BLaER1 (cell line): ENCODE measurements around the gene N4BP2L2.
A peak's percentile ranks its signal among the peaks of the same experiment; 100 is the strongest.

Source experiments
- H3K27ac ChIP-seq: shearing (Covaris generic); formaldehyde crosslinking; 2 replicates; pipeline ENCODE4 v1.8.1; 2022
- H3K27me3 ChIP-seq: shearing (Covaris generic); formaldehyde crosslinking; 2 replicates; pipeline ENCODE4 v1.8.1; 2022
- H3K36me3 ChIP-seq: shearing (Covaris generic); formaldehyde crosslinking; 2 replicates; pipeline ENCODE4 v1.8.1; 2022
- H3K4me1 ChIP-seq: shearing (Covaris generic); formaldehyde crosslinking; 2 replicates; pipeline ENCODE4 v1.8.1; 2022
- H3K4me2 ChIP-seq: shearing (Covaris generic); formaldehyde crosslinking; 2 replicates; pipeline ENCODE4 v1.8.1; 2022
- H3K4me3 ChIP-seq: shearing (Covaris generic); formaldehyde crosslinking; 2 replicates; pipeline ENCODE4 v1.8.1; 2022
- H3K9ac ChIP-seq: shearing (Covaris generic); formaldehyde crosslinking; 2 replicates; pipeline ENCODE4 v1.8.1; 2022
- H3K9me3 ChIP-seq: shearing (Covaris generic); formaldehyde crosslinking; 2 replicates; pipeline ENCODE4 v1.8.1; 2022
- H4K20me1 ChIP-seq: shearing (Covaris generic); formaldehyde crosslinking; 2 replicates; pipeline ENCODE4 v1.8.1; 2022
- Cebpa-rat ChIP-seq: shearing (Covaris generic); IDR thresholded peaks from 2 replicates; pipeline ENCODE4 v1.8.1; 2022

Gene N4BP2L2

DNA sequence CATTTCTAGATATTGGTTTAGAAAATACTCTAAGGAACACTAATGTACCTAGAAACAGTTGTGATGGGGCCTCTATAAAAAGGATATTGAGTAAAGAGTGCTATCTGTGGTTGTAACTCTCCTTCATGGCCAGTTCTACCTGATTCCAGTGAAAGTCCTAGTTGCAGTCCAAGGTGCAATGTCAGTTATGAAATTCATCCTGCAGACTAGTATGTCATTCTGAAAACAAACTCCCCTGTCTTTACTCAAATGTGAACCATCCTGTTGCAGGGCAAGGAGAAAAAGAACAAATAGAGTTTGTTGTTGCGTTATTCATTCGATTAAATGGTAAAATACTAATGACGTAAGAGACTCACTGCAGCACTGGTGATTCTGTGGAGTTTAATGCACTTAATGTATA lies 92.4 kb downstream of the N4BP2L2 start:
- Histone ChIP-seq H4K20me1 (no peaks in the 10 kb centered on the region), H3K4me3 (no peak overlapping the region)
- TF ChIP-seq Cebpa-rat = no peak

DNA sequence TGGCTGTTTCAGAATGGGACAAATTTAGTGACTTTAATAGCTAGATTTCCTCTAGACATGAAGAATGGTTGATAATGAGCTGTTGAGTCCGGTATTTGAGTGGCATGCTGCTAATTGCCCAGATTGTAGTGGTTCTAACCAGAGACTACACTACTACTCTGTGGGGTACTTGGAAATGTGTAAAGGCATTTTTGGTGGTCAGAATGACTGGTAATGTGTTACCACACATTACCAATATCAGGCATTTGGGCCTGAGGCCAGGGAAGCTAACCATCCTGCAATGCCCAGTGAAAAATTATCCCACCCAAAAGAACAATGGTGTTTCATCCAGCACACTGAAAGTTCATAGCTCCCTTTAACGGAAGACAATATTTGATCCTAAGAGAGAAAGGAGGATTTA lies 93.1 kb downstream of the N4BP2L2 start:
- no peaks in the 10 kb centered on the region for H3K27me3 ChIP-seq
- no peak overlapping the region for H3K9ac ChIP-seq
- no peak overlapping the region for H3K27ac ChIP-seq
- no peaks in the 10 kb centered on the region for H3K9me3 ChIP-seq
- H4K20me1 ChIP-seq = no peaks in the 10 kb centered on the region
- no peak for TF ChIP-seq Cebpa-rat
- no peaks in the 10 kb centered on the region for H3K4me1 ChIP-seq
- no peak overlapping the region for H3K4me2 ChIP-seq
- no peaks in the 10 kb centered on the region for H3K36me3 ChIP-seq
- H3K4me3 ChIP-seq = no peak overlapping the region

More for the DNA sequence above, 92.4 kb downstream of the N4BP2L2 start:
- H3K4me1 ChIP-seq = no peaks in the 10 kb centered on the region
- no peak overlapping the region for H3K27ac ChIP-seq
- no peak overlapping the region for H3K9ac ChIP-seq
- no peaks in the 10 kb centered on the region for H3K27me3 ChIP-seq
- H3K4me2 ChIP-seq = no peak overlapping the region
- H3K36me3 ChIP-seq = no peaks in the 10 kb centered on the region
- peaks cover 4% of the 10 kb centered on the region; the same call in 1 of the 2 replicates for H3K9me3 ChIP-seq

DNA sequence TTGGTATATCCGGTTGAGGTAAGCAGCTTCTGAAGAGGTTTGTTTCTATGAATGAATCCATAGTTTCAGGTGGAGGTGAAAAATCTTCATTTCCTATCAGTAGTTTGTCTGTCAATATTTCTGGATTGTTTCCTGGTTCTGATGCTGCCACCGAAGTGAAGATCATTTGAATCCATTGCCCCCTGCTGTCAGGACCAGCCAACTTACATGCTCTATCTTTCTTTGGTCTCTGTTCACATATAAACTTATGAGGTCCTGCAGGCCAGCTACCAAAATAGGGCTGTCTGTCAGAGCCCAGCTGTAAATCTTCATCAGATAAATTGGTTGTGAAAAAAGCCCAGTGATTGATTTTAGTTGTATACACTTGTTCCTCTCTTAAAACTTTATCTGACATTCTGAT lies 95.5 kb downstream of the N4BP2L2 start:
- Histone ChIP-seq H3K4me3 (no peak overlapping the region), H3K9ac (no peak overlapping the region), H3K4me2 (no peak overlapping the region), H3K27ac (no peak overlapping the region), H3K9me3 (no peaks in the 10 kb centered on the region), H4K20me1 (no peaks in the 10 kb centered on the region), H3K36me3 (no peaks in the 10 kb centered on the region), H3K27me3 (no peaks in the 10 kb centered on the region), H3K4me1 (no peaks in the 10 kb centered on the region)
- TF ChIP-seq Cebpa-rat = no peak

DNA sequence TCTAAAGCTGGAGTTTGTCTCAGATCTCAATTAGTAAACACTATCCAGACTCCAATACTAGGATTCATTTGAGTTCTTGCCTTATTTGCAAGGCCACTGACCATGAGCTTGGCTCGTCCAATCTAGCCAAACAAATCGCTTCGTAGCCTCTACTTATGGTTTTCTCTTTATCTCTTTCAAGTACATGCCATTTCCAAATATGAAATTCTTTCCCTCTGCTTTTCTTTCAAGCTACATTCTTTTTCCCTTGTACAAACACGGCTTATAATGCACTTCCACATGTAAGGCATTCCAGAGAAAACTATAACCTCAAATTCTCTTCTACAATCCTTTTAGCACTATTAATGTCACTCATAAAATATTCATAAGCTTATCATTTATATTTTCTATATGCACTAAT lies 99.7 kb downstream of the N4BP2L2 start:
- Histone ChIP-seq H3K36me3 (no peaks in the 10 kb centered on the region), H3K9me3 (no peaks in the 10 kb centered on the region), H3K4me1 (no peaks in the 10 kb centered on the region), H3K27ac (no peak overlapping the region), H3K4me2 (no peak overlapping the region), H4K20me1 (no peaks in the 10 kb centered on the region), H3K9ac (no peak overlapping the region), H3K27me3 (no peaks in the 10 kb centered on the region), H3K4me3 (no peak overlapping the region)
- no peak for TF ChIP-seq Cebpa-rat

DNA sequence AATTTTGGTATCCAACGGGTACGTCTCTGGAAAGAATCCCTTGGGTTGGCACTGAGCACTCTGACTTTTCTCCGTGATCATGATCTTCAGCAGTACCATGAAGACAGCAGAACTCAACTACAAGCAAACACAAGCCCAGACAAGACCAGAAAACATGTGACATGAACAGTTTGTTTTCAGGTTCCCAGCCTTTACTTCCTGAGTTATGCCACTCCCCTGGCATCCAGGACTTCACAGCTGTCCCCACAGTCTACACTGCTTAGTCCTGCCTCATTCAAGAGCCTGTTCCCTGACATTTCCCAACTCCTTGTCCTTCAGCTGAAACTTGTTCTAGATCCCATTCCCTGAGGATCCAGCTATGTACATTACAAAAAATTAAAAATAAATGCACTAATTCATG lies 105.7 kb downstream of the N4BP2L2 start:
- Histone ChIP-seq H3K4me2 (no peak overlapping the region), H3K9ac (no peak overlapping the region), H3K9me3 (no peaks in the 10 kb centered on the region)

DNA sequence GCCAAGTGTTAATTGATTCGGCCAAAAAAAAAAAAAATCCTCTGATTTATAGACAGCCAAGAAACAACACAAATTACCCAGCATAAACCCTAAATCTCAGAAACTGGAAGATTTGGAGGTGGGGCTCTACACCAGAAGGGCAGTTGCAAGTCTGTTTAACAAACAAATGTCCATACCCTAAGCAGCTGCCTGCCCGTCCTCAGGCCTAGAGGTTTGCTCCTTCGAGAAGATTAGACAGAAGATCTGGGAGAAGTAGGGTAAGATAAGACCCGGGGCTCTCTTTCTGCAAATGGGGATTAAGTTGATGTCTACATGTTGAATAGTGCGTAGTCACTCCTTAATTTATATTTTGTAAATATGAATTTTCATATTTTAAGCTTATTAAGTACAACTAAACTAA lies 107.2 kb downstream of the N4BP2L2 start:
- Histone ChIP-seq H3K27ac (no peak overlapping the region), H3K9ac (no peak overlapping the region), H3K4me3 (no peak overlapping the region), H3K27me3 (no peaks in the 10 kb centered on the region), H3K4me2 (no peak overlapping the region), H3K4me1 (peaks cover 31% of the 10 kb centered on the region), H4K20me1 (no peaks in the 10 kb centered on the region; the same call in 1 of the 2 replicates), H3K9me3 (no peaks in the 10 kb centered on the region), H3K36me3 (no peaks in the 10 kb centered on the region)
- no peak for TF ChIP-seq Cebpa-rat

More for the DNA sequence above, 105.7 kb downstream of the N4BP2L2 start:
- H3K4me1 ChIP-seq = peaks cover 26% of the 10 kb centered on the region
- H3K27me3 ChIP-seq = no peaks in the 10 kb centered on the region
- H3K4me3 ChIP-seq = no peak overlapping the region
- no peak for TF ChIP-seq Cebpa-rat
- no peak overlapping the region for H3K27ac ChIP-seq
- no peaks in the 10 kb centered on the region for H3K36me3 ChIP-seq
- H4K20me1 ChIP-seq = no peaks in the 10 kb centered on the region

DNA sequence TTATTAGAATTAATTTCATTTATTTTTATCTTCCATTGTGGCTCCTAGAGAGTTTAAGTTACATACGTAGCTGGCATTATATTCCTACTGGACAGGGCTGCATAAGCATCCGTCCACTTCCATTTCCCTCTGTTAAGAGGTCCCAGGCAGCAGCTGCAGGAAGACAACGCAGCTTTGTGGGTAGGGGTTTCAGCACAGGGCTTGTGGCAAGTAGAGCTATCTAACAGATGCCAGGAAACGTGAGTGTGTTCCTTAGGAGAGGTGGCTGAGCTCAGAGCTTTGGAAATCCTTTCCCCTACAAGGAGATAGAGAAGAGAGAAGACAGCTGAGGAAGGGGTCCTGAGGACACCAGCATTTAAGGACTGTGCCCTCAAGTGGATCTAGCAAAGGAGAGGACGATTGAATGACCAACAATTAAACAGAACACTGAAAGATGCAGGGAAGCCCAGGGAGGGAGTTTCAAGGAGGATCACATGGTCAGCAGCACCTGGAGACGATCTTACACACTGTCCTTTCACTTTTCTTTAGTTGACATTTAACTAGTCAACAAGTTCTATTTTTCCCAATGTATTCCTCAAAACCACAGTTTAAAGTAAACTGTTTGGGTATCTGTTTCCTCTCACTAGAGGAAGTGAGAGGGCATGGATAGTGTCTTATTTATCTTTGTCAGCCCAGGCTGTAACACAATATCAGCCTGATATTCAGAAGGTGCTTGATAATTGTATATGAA lies 108.4 kb downstream of the N4BP2L2 start:
- TF ChIP-seq Cebpa-rat = no peak

DNA sequence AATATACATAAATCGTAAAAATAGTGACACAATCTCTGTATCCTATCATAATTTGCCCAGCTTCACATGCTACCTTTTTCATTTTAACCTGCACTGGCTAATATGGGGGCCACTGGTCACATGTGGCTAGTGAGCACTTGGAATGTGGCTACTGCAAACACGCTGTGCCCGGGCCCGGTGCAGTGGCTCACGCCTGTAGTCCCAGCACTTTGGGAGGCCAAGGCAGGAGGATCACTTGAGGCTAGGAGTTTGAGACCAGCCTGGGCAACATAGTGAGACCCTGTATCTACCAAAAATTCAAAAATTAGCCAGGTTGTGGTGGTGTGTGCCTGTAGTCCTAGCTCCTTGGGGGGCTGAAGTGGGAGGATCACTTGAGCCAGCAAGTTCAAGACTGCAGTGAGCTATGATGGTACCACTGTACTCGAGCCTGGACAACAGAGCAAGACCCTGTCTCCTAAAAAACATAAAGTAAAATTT lies 109.1 kb downstream of the N4BP2L2 start:
- no peaks in the 10 kb centered on the region for H3K9me3 ChIP-seq

More for the DNA sequence above, 108.4 kb downstream of the N4BP2L2 start:
- Histone ChIP-seq H3K4me1 (peaks cover 43% of the 10 kb centered on the region), H3K36me3 (no peaks in the 10 kb centered on the region), H3K4me2 (peak overlapping the region; percentile 43), H3K4me3 (no peak overlapping the region), H3K27me3 (no peaks in the 10 kb centered on the region), H3K27ac (no peak overlapping the region), H4K20me1 (peaks cover 9% of the 10 kb centered on the region; the same call in 1 of the 2 replicates), H3K9me3 (no peaks in the 10 kb centered on the region), H3K9ac (no peak overlapping the region; the same call in 1 of the 2 replicates)

DNA sequence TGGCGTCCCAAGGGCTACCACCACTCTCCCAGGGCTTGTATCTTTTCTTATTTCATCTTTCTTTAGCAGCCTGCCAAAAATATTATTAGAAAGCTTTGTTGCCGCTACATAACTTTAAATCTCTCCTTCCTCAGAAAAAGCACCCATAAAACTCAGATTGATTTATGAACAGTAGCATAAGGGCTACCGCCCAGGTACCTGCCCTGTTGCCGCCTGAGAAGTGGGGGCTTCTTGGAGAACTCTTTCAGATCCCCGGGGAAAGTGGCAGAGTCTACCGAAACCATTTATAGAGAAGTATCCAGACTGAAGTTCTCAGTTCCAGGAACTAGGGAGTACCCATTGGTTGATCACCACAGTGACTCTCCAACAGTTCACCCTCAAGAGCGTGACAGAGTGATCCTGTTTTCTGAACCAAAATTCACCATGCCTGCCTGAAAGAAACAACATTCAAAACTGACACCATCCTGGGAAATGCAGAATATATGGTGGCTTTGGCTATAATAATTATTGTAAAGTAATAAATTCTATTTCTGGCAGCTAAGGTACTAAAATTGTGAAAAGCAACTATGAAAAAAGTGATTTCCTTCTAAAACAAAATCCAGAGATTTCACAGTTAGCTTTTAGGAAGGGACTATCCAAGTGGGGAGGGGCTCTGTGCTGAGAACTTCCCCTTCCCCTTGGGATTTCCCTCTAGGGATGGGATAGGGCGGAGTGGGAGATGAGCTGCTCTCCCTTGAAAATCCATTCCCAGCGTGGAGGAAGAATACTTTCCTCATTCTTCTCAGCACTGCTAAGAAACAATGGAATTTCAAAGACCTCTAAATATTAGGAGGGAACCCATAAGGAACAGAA lies 109.8 kb downstream of the N4BP2L2 start:
- Histone ChIP-seq H3K4me3 (peak overlapping the region; percentile 97), H3K4me1 (peaks cover 50% of the 10 kb centered on the region), H3K27me3 (no peaks in the 10 kb centered on the region), H3K9me3 (no peaks in the 10 kb centered on the region), H4K20me1 (peaks cover 22% of the 10 kb centered on the region; the same call in 1 of the 2 replicates), H3K4me2 (peak overlapping the region; percentile 97), H3K9ac (peak overlapping the region; percentile 91), H3K27ac (peak overlapping the region; percentile 93), H3K36me3 (peaks cover 7% of the 10 kb centered on the region)
- no peak for TF ChIP-seq Cebpa-rat

More for the DNA sequence above, 109.1 kb downstream of the N4BP2L2 start:
- no peak overlapping the region for H3K4me3 ChIP-seq
- H3K36me3 ChIP-seq = peaks cover under 1% of the 10 kb centered on the region; the same call in 1 of the 2 replicates
- H3K9ac ChIP-seq = no peak overlapping the region
- no peak overlapping the region for H3K27ac ChIP-seq
- peaks cover 45% of the 10 kb centered on the region for H3K4me1 ChIP-seq
- H3K4me2 ChIP-seq = peak overlapping the region; percentile 97
- H4K20me1 ChIP-seq = peaks cover 16% of the 10 kb centered on the region; the same call in 1 of the 2 replicates
- no peak for TF ChIP-seq Cebpa-rat
- H3K27me3 ChIP-seq = no peaks in the 10 kb centered on the region
